Globus pallidus (tissue), 1 donor: ENCODE data around the gene PPP1R1B.

Experiments
- DNase-seq: peaks from one replicate; pipeline ENCODE4 v3.0.0-alpha.2; 2015; ENCODE audit warnings: low spot score

PPP1R1B gene

GRCh38 chr17:39683295-39683939 is 56.7 kb downstream of the PPP1R1B start:
- DNase-seq: no peak

GRCh38 chr17:39684369-39685192 is 57.8 kb downstream of the PPP1R1B start:
- DNase-seq: no peak
